ENCODE results near the gene SCT.

The SCT gene

DNA sequence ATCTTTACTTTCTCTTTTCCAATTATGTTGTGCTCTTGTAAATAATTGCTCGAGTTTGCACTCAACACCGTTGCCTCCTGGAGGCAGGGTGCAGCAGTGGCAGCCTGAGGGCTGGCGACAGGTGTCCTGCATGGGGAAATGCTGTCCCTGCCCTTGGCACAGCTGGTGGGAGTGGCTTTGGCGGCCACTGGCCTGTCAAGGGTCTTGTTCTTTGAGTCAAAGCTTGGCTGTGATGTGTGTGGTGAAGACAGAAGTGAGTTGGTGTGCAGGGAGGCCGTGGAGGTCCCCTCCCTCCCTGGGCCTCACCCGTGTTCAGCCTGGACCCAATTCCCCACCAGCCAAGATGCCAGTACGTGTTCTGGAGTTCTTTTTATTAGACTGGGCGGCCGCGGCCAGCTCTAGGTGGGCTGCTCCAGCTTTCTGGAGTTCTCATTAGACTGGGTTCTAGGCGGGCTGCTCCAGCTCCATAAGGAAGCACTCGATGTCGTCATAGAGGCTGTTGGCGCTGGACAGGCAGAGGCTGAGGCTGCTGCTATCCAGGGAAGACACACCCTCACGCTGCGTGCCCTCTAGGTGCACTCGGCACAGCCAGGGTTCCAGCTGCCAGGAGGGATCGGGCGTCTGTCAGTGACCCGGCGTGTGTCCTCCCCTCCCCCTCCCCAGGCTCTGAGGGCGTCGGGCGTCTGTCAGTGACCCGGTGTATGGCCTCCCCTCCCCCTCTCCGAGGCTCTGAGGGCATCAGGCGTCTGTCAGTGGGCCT lies 14.6 kb downstream of the SCT start:
- no peak overlapping the region for H4K8ac ChIP-seq (ENCODE audit: low read depth, low read length)
- no CpG with 5 or more reads among the region's 27 CpGs for WGBS (ENCODE audit: extremely low coverage, insufficient coverage, insufficient read length)

DNA sequence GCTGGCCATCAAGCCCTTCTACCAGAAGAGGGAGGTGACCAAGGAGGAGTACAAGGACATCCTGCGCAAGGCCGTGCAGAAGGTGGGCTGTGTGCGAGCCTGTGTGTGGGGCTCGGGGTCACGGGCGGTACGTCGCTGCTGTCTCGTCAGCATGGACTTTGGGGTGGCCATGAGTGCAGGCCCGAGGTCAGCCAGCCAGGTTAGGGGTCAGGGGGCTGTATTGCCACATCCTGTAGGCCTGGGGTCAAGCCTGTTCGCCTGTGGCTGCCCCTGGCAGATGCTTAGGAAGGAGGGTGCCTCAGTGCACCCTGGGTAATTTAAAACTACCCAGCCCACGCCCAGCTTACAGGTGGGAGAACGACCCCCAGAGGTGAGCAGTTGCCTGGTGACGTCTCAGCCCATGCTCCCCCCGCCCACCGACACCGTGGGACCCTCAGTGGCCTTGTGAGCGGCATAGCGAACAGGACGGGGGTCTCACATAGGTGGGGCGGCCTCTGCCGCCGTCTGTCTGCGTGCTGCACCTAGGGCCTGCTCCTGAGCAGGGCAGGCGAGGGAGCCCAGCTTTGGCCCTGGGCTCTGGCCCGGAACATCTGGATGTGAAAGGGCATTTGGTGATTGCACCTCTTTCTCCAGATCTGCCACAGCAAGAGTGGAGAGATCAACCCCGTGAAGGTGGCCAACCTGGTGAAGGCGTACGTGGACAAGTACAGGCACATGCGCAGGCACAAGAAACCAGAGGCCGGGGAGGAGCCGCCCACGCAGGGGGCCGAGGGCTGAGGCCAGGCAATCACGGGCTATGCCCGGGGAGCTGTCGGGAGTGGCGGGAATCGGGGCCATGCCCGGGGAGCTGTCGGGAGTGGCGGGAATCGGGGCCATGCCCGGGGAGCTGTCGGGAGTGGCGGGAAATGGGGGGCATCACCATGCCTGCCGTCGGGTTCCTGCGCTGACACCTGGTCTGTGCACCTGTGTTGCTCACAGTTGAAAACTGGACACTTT lies 15.7 kb downstream of the SCT start:
- WGBS (ENCODE audit: extremely low coverage, insufficient coverage, insufficient read length), result no CpG with 5 or more reads among the region's 49 CpGs
- H3K27ac ChIP-seq (ENCODE audit: low read depth, low read length), result no peak overlapping the region
- H3K9me3 ChIP-seq (ENCODE audit: insufficient read depth, low read depth, low read length), result no peaks in the 10 kb centered on the region
- H3K36me3 ChIP-seq (ENCODE audit: control insufficient read depth in 1 of 2, insufficient read depth in 2 of 2, low read length in 2 of 2), result peaks cover 78 to 79% of the 10 kb centered on the region in 2 experiments
- no peak overlapping the region for H4K8ac ChIP-seq (ENCODE audit: low read depth, low read length)
- H2BK120ac ChIP-seq (ENCODE audit: insufficient read depth, low read length, poor library complexity), result no peak overlapping the region
- H3K14ac ChIP-seq (ENCODE audit: low read length), result no peak overlapping the region
- H2BK12ac ChIP-seq (ENCODE audit: low read length), result no peak overlapping the region
- H3K4me3 ChIP-seq (ENCODE audit: low read depth, low read length), result no peak overlapping the region
- no peak overlapping the region for H3K18ac ChIP-seq (ENCODE audit: low read length)
- no peak for DNase-seq
- H3K27me3 ChIP-seq (ENCODE audit: insufficient read depth, low read length), result no peaks in the 10 kb centered on the region
- H3K4me1 ChIP-seq (ENCODE audit: control insufficient read depth in 1 of 2, insufficient read depth in 2 of 2, low read length in 2 of 2), result peaks cover 9 to 17% of the 10 kb centered on the region in 2 experiments
- no peak overlapping the region for H3K9ac ChIP-seq (ENCODE audit: low read length)
- no peak overlapping the region for H3K4me2 ChIP-seq (ENCODE audit: low read length)
- no peak overlapping the region for H4K12ac ChIP-seq (ENCODE audit: low read depth, low read length)
- no peak overlapping the region for H3K4ac ChIP-seq (ENCODE audit: low read depth, low read length)
- no peak overlapping the region for H3K23ac ChIP-seq (ENCODE audit: low read length)
- H2BK5ac ChIP-seq (ENCODE audit: low read depth, low read length, poor library complexity), result no peak overlapping the region
- no peak overlapping the region for H2AFZ ChIP-seq (ENCODE audit: insufficient read depth, low read length, poor library complexity)
- no peak overlapping the region for H2AK5ac ChIP-seq (ENCODE audit: low read length)
- H4K91ac ChIP-seq (ENCODE audit: low read depth, low read length), result no peak overlapping the region
- H3K79me2 ChIP-seq (ENCODE audit: control insufficient read depth, insufficient read depth, low read length, poor library complexity), result no peaks in the 10 kb centered on the region
- peaks cover 2% of the 10 kb centered on the region for H3K79me1 ChIP-seq (ENCODE audit: low read length)

More for the DNA sequence above, 14.6 kb downstream of the SCT start:
- Histone ChIP-seq H2BK120ac (ENCODE audit: insufficient read depth, low read length, poor library complexity) (no peak overlapping the region), H4K12ac (ENCODE audit: low read depth, low read length) (no peak overlapping the region), H3K9me3 (ENCODE audit: insufficient read depth, low read depth, low read length) (peaks cover 1% of the 10 kb centered on the region), H3K9ac (ENCODE audit: low read length) (no peak overlapping the region), H2AFZ (ENCODE audit: insufficient read depth, low read length, poor library complexity) (no peak overlapping the region), H3K14ac (ENCODE audit: low read length) (no peak overlapping the region), H3K36me3 (ENCODE audit: control insufficient read depth in 1 of 2, insufficient read depth in 2 of 2, low read length in 2 of 2) (peaks cover 68 to 70% of the 10 kb centered on the region in 2 experiments), H3K23ac (ENCODE audit: low read length) (no peak overlapping the region), H3K4me2 (ENCODE audit: low read length) (no peak overlapping the region), H3K27ac (ENCODE audit: low read depth, low read length) (no peak overlapping the region), H4K91ac (ENCODE audit: low read depth, low read length) (no peak overlapping the region), H3K18ac (ENCODE audit: low read length) (no peak overlapping the region), H2BK5ac (ENCODE audit: low read depth, low read length, poor library complexity) (no peak overlapping the region), H2AK5ac (ENCODE audit: low read length) (no peak overlapping the region), H3K4ac (ENCODE audit: low read depth, low read length) (no peak overlapping the region), H2BK12ac (ENCODE audit: low read length) (no peak overlapping the region), H3K4me3 (ENCODE audit: low read depth, low read length) (no peak overlapping the region), H3K79me1 (ENCODE audit: low read length) (peaks cover 2% of the 10 kb centered on the region), H3K27me3 (ENCODE audit: insufficient read depth, low read length) (no peaks in the 10 kb centered on the region), H3K79me2 (ENCODE audit: control insufficient read depth, insufficient read depth, low read length, poor library complexity) (no peaks in the 10 kb centered on the region), H3K4me1 (ENCODE audit: control insufficient read depth in 1 of 2, insufficient read depth in 2 of 2, low read length in 2 of 2) (peaks cover 9 to 17% of the 10 kb centered on the region in 2 experiments)
- peak; percentile 48 to 74 for DNase-seq

DNA sequence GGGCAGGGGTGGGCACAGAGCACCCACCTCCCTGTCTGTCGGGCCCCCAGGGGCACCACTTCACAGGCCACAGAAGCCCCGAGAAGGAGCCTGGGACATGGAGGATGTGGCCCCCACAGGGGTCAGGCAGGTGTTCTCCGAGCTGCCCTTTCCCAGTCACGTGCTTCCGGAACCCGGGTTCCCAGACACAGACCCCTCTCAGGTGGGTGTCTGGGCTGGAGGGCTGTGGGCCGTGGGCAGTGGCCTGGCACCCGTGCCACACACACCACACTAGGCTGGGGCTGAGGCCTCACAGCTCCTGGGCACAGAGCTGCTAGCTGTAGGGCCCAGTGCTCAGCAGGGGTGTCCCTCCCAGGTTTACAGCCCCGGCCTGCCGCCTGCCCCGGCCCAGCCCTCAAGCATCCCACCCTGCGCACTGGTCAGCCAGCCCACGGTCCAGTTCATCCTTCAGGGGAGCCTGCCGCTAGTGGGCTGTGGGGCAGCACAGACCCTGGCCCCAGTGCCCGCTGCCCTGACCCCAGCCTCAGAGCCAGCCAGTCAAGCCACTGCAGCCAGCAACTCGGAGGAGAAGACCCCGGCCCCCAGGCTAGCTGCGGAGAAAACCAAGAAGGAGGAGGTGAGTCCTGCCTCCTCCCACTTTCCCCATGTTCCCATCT lies 16.7 kb downstream of the SCT start:
- Histone ChIP-seq H3K4me2 (ENCODE audit: low read length) (no peak overlapping the region), H4K91ac (ENCODE audit: low read depth, low read length) (no peak overlapping the region), H3K4me3 (ENCODE audit: low read depth, low read length) (no peak overlapping the region), H3K9ac (ENCODE audit: low read length) (no peak overlapping the region), H3K23ac (ENCODE audit: low read length) (no peak overlapping the region), H3K14ac (ENCODE audit: low read length) (no peak overlapping the region), H2AK5ac (ENCODE audit: low read length) (no peak overlapping the region), H2AFZ (ENCODE audit: insufficient read depth, low read length, poor library complexity) (no peak overlapping the region), H3K27ac (ENCODE audit: low read depth, low read length) (no peak overlapping the region), H3K27me3 (ENCODE audit: insufficient read depth, low read length) (no peaks in the 10 kb centered on the region), H3K4ac (ENCODE audit: low read depth, low read length) (no peak overlapping the region), H2BK120ac (ENCODE audit: insufficient read depth, low read length, poor library complexity) (no peak overlapping the region), H2BK12ac (ENCODE audit: low read length) (no peak overlapping the region), H3K4me1 (ENCODE audit: control insufficient read depth in 1 of 2, insufficient read depth in 2 of 2, low read length in 2 of 2) (peaks cover 9 to 13% of the 10 kb centered on the region in 2 experiments), H2BK5ac (ENCODE audit: low read depth, low read length, poor library complexity) (no peak overlapping the region), H4K8ac (ENCODE audit: low read depth, low read length) (no peak overlapping the region), H3K79me2 (ENCODE audit: control insufficient read depth, insufficient read depth, low read length, poor library complexity) (no peaks in the 10 kb centered on the region), H3K36me3 (ENCODE audit: control insufficient read depth in 1 of 2, insufficient read depth in 2 of 2, low read length in 2 of 2) (peaks cover 89% of the 10 kb centered on the region in 2 experiments), H3K9me3 (ENCODE audit: insufficient read depth, low read depth, low read length) (no peaks in the 10 kb centered on the region), H3K18ac (ENCODE audit: low read length) (no peak overlapping the region), H3K79me1 (ENCODE audit: low read length) (no peaks in the 10 kb centered on the region), H4K12ac (ENCODE audit: low read depth, low read length) (no peak overlapping the region)
- DNase-seq, result no peak
- no CpG with 5 or more reads among the region's 18 CpGs for WGBS (ENCODE audit: extremely low coverage, insufficient coverage, insufficient read length)

DNA sequence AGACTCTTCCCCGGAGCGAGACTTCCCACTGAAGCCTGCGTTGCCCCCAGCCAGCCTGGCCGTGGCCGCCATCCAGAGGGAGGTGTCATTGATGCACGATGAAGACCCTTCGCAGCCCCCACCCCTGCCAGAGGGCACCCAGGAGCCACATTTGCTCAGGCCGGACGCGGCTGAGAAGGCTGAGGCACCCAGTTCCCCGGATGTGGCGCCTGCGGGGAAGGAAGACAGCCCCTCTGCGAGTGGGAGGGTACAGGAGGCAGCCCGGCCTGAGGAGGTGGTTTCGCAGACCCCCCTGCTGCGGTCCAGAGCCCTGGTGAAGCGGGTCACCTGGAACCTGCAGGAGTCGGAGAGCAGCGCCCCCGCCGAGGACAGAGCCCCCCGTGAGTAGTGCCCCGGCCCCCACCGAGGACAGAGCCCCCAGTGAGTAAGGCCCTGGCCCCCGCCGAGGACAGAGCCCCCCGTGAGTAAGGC lies 17.6 kb downstream of the SCT start:
- H3K9me3 ChIP-seq (ENCODE audit: insufficient read depth, low read depth, low read length), result no peaks in the 10 kb centered on the region
- H3K23ac ChIP-seq (ENCODE audit: low read length), result no peak overlapping the region
- no peak overlapping the region for H2BK120ac ChIP-seq (ENCODE audit: insufficient read depth, low read length, poor library complexity)
- H2BK12ac ChIP-seq (ENCODE audit: low read length), result no peak overlapping the region
- H4K12ac ChIP-seq (ENCODE audit: low read depth, low read length), result no peak overlapping the region
- H3K18ac ChIP-seq (ENCODE audit: low read length), result no peak overlapping the region
- H3K14ac ChIP-seq (ENCODE audit: low read length), result no peak overlapping the region
- H4K91ac ChIP-seq (ENCODE audit: low read depth, low read length), result no peak overlapping the region
- no peak overlapping the region for H2AK5ac ChIP-seq (ENCODE audit: low read length)
- H3K4me1 ChIP-seq (ENCODE audit: control insufficient read depth in 1 of 2, insufficient read depth in 2 of 2, low read length in 2 of 2), result peaks cover 5 to 7% of the 10 kb centered on the region in 2 experiments
- H2AFZ ChIP-seq (ENCODE audit: insufficient read depth, low read length, poor library complexity), result no peak overlapping the region
- H3K36me3 ChIP-seq (ENCODE audit: control insufficient read depth in 1 of 2, insufficient read depth in 2 of 2, low read length in 2 of 2), result peaks cover 92 to 94% of the 10 kb centered on the region in 2 experiments
- no peak overlapping the region for H3K27ac ChIP-seq (ENCODE audit: low read depth, low read length)
- no peak for DNase-seq
- no peak overlapping the region for H3K4me3 ChIP-seq (ENCODE audit: low read depth, low read length)
- no peak overlapping the region for H3K9ac ChIP-seq (ENCODE audit: low read length)
- H3K4me2 ChIP-seq (ENCODE audit: low read length), result no peak overlapping the region
- no peak overlapping the region for H2BK5ac ChIP-seq (ENCODE audit: low read depth, low read length, poor library complexity)
- H4K8ac ChIP-seq (ENCODE audit: low read depth, low read length), result no peak overlapping the region
- no peaks in the 10 kb centered on the region for H3K79me2 ChIP-seq (ENCODE audit: control insufficient read depth, insufficient read depth, low read length, poor library complexity)
- no peak overlapping the region for H3K4ac ChIP-seq (ENCODE audit: low read depth, low read length)
- H3K27me3 ChIP-seq (ENCODE audit: insufficient read depth, low read length), result no peaks in the 10 kb centered on the region
- no peaks in the 10 kb centered on the region for H3K79me1 ChIP-seq (ENCODE audit: low read length)
- no CpG with 5 or more reads among the region's 28 CpGs for WGBS (ENCODE audit: extremely low coverage, insufficient coverage, insufficient read length)
